ENCODE measurements around the gene HOXB1.
"Not testable (repeated sequence)": the region's sequence is repeated elsewhere in the genome, so short reads cannot be mapped to it uniquely, and the experiment has no call there.

HOXB1 gene

GRCh38 chr17:48482301-48482700 is 48.5 kb downstream of the HOXB1 start:
- peaks cover 35% of the 10 kb centered on the region for H3K4me1 Mint-ChIP-seq (ENCODE audit: low read depth)
- H3K27me3 Mint-ChIP-seq (ENCODE audit: low read depth); H3K9me3 Mint-ChIP-seq; H3K4me3 Mint-ChIP-seq; H3K36me3 Mint-ChIP-seq (ENCODE audit: low read depth): not testable (repeated sequence)
- H3K27ac Mint-ChIP-seq: peak overlapping the region; percentile 72

GRCh38 chr17:48479014-48479402 is 51.8 kb downstream of the HOXB1 start:
- Mint-ChIP-seq H3K4me1 (ENCODE audit: low read depth) (peaks cover 30% of the 10 kb centered on the region), H3K27me3 (ENCODE audit: low read depth) (no peaks in the 10 kb centered on the region), H3K9me3 (no peaks in the 10 kb centered on the region), H3K27ac (peak overlapping the region; percentile 47), H3K4me3 (no peak overlapping the region), H3K36me3 (ENCODE audit: low read depth) (no peaks in the 10 kb centered on the region)
